ENCODE measurements around the gene SIAE.

The SIAE gene

DNA sequence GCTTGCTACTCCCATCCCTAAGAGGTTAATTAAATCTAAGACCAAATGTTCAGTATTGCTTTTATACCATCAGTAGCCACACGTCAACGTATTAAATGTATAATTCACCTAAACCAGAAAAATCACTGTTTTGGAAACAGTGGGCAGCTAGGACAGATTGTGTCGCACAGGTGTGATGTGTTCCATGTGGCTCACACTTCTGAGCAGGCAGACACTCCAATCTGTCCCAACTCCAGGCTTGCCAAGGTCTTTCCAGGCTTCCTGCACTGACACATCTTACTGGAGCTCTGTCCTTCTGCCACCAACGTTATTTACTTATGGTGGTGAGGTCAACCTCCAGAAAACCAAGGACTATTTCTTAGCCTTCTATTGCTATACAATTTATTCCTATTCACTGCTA, 11.4 kb downstream of the SIAE start:
- no peak for DNase-seq

- DNase-seq = no peak
Measured at GRCh38 chr11:124661553-124661952, 12.0 kb downstream of the SIAE start.

DNA sequence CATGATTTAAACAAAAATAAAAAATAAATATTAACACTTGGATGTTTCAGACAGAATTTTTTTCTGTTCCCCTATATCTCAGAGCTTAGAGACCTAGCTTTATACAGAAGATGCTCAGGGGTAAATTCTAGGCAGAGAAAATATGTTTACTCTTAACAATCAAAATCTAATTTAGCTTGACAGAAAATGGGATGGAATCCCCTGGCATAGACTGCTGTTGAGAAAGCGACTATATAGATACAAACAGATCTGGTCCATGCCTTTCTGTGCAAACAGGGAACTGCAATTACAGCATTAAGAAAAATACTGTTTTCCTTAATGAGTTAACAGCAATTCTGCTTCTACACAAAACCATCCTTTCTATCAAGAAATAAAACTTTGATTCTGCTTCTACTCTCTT, 14.6 kb downstream of the SIAE start:
- DNase-seq = no peak

DNA sequence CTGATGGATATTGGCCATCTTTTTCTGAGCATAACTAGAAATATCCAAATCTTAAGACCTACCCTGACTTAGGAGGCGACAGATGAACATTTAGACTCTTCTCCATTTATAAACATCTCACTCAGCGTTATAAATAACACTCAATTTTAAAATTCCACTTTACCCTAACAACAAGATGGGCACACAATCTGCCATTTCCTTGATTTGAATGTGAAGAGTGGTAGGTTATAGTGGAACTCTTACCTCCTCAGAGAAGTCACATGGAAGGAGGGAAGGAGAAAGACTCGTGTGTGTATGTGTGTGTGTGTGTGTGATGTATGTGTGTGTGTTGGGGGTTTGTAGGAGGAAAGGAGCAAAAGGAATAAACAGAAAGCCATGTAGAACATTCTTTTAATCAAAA, 15.0 kb downstream of the SIAE start:
- DNase-seq = no peak

- DNase-seq = no peak
Measured at GRCh38 chr11:124657904-124658303, 15.6 kb downstream of the SIAE start.

GRCh38 chr11:124656774-124657630, 16.5 kb downstream of the SIAE start:
- no peak for DNase-seq

GRCh38 chr11:124648610-124649009, 24.9 kb downstream of the SIAE start:
- no peak for DNase-seq

GRCh38 chr11:124646148-124646547, 27.4 kb downstream of the SIAE start:
- DNase-seq = no peak

DNA sequence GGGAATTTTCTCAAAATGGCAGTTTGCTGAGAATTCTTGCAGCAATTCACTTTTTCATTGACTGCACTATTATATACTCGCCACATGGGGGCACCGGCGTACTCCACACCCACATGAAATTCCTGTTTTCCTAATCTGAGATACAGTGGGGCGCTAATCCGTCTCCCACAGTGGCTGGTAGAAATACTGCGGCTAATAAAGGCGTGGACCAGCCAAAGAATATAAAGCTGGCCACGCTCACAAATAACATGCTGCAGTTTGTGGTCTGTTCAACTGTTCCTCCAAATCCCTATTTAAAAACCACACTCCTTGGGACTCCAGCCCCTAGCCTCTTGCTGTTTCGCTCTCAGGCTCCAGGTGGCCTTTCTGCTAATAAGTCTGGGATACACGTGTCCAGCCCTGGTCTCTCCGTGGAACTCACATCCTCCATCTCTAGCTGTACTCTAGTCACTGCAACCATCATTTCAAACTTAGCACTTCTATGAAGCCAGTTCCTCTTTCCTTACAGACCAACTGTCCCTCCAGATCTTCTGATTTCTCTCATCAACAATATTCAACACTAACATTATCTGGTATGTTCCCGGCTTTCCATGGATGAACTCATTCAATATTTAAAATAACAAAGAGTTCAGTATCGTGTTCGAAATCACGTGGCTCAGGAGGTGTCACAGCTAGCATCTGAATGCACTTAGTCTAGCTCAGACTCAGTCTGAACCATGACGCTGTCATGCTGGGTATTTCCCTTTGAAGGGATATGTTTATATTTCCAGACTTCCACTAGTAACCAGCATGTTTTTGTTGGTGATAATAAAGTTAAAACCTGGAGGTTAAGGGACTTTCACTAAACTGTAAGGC, 28.9 kb downstream of the SIAE start:
- peak; percentile 14 for DNase-seq

DNA sequence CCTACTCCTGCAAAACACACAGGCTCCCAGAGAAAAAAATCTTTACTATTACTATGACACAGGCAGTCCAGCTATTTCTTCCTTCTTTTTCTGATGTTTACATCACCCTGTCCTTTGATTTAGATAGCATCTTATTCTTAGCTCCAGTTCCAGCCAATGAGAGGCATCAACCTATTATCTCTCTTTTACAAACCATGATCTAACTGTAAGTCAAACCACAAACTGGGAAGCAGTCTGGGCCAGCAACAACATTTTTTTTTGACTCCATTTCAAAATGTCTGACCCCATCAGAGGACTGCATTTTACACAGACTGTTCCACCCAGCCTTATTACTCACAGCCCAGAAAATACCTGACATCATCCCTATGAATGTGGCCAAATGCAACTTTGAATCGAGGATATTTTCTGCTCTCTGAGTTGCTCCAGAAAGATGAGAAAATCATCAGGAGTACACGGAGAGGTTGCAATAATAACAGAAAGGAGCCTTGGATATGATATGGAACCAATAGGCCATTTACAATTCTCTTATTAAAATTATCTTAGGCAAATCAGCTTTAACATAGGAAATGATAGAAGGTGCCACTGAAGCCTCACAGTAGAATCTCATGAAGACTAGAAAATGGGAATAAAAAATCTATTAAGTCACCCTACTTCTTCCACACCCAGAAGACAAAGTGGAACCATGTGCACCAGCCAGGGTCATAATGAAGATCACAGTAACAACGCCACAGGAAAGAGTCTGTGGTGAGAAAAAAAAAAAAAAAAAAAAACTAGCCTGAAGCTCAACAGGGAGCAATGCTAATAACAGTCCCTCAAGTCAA, 29.7 kb downstream of the SIAE start:
- no peak for DNase-seq

- no peak for DNase-seq
Measured at GRCh38 chr11:124643042-124643604, 30.4 kb downstream of the SIAE start.

DNA sequence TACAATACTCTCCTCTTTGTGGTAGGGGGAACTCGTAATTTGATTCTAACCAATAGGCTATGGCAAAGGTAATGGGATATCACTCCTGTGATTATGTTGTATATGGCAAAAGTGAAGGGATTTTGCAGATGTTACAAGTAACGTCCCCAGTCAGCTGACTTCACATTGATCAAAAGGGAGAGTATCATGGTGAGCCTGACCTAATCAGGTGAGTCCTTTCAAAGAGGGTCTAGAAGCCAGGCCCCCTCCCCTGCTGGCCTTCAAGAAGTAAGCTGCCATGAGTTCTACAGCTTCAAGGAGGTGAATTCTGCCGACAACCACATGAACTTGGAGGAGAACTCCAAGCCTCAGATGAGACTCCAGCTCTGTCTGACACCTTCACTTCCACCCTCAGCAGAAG, 30.9 kb downstream of the SIAE start:
- no peak for DNase-seq

- DNase-seq = no peak
Measured at GRCh38 chr11:124640666-124641065, 32.9 kb downstream of the SIAE start.

DNA sequence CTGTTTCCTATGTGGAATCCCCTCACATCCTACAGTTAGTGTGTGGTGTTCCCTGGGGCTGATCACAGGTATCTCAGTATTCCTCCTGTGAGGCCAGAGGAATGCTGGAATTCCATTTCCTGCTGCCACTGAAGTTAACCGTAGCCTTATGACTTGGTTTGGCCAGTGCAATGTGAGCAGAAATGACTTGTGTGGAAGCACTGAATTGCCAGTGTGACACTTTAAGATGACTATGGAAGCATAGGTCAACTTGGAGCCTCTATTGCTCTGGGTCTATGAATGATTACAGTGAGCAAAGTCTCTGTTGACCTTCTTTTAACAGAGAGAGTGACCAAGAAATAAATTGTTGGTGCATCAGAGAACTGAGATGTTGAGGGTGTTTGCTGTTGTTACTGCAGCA, 34.4 kb downstream of the SIAE start:
- no peak for DNase-seq

GRCh38 chr11:124638500-124638899, 35.0 kb downstream of the SIAE start:
- no peak for DNase-seq

GRCh38 chr11:124635932-124636331, 37.6 kb downstream of the SIAE start:
- DNase-seq = no peak

GRCh38 chr11:124633355-124633754, 40.2 kb downstream of the SIAE start:
- no peak for DNase-seq

GRCh38 chr11:124629961-124630360, 43.6 kb downstream of the SIAE start:
- DNase-seq = no peak

DNA sequence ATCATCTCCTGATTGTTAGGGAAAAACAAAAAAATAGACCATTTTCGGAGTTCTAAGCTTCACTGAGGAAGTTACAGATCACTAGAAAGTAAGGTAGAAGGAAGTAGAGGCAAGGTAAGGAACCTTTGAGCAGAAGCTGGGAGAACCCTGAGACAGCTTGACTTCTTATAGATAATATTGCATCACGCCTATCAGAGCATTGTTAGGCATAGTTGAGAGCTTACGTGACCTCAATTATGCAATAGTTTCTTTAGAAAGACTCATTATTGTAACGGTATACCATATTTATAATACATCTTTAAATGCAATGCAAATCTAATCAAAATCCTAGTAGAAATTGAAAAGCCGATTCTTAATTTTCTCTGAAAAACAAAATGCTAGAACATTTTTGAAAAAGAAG, 46.0 kb downstream of the SIAE start:
- DNase-seq = no peak

- no peak for DNase-seq
Measured at GRCh38 chr11:124625504-124626168, 47.9 kb downstream of the SIAE start.

- no peak for DNase-seq
Measured at GRCh38 chr11:124623861-124624525, 49.5 kb downstream of the SIAE start.

Data from stimulated activated CD4-positive, alpha-beta T cell treated with anti-CD3 and anti-CD28 coated beads, Interleukin-4, amount 100 ng/mL, for 1 hour (primary cell).